ENCODE measurements around the gene COMMD7. TPM values are rescaled to one million over a fixed set of nuclear protein-coding genes. Genes with fewer than 3 reads are reported as not detected.

Gene COMMD7
- polyA plus RNA-seq (2013): 53.0 and 54.0 TPM in 2 replicates

- Histone ChIP-seq H2BK120ac (ENCODE audit: insufficient read depth, low read length, poor library complexity) (peak within 1 kb of the TSS; percentile 97), H3K27me3 (ENCODE audit: insufficient read depth, low read length) (no peaks in the 10 kb centered on the region), H2AFZ (ENCODE audit: insufficient read depth, low read length, poor library complexity) (peak within 1 kb of the TSS; percentile 98), H3K18ac (ENCODE audit: low read length) (peak within 1 kb of the TSS; percentile 88), H3K4me2 (ENCODE audit: low read length) (peak within 1 kb of the TSS; percentile 87), H2BK5ac (ENCODE audit: low read depth, low read length, poor library complexity) (peak within 1 kb of the TSS; percentile 80), H3K9me3 (ENCODE audit: insufficient read depth, low read depth, low read length) (no peaks in the 10 kb centered on the region), H3K23ac (ENCODE audit: low read length) (peak within 1 kb of the TSS; percentile 50), H3K79me1 (ENCODE audit: low read length) (peaks cover 21% of the 10 kb centered on the region), H3K4me1 (ENCODE audit: control insufficient read depth in 1 of 2, insufficient read depth in 2 of 2, low read length in 2 of 2) (peaks cover 14 to 23% of the 10 kb centered on the region in 2 experiments), H4K12ac (ENCODE audit: low read depth, low read length) (peak within 1 kb of the TSS; percentile 99), H3K27ac (ENCODE audit: low read depth, low read length) (peak within 1 kb of the TSS; percentile 62), H4K8ac (ENCODE audit: low read depth, low read length) (peak within 1 kb of the TSS; percentile 95), H3K14ac (ENCODE audit: low read length) (peak within 1 kb of the TSS; percentile 97), H3K9ac (ENCODE audit: low read length) (peak within 1 kb of the TSS; percentile 90), H3K4ac (ENCODE audit: low read depth, low read length) (peak within 1 kb of the TSS; percentile 100), H2BK12ac (ENCODE audit: low read length) (peak within 1 kb of the TSS; percentile 78), H3K79me2 (ENCODE audit: control insufficient read depth, insufficient read depth, low read length, poor library complexity) (peaks cover 12% of the 10 kb centered on the region), H2AK5ac (ENCODE audit: low read length) (peak within 1 kb of the TSS; percentile 94), H3K36me3 (ENCODE audit: control insufficient read depth in 1 of 2, insufficient read depth in 2 of 2, low read length in 2 of 2) (no peaks in the 10 kb centered on the region), H4K91ac (ENCODE audit: low read depth, low read length) (peak within 1 kb of the TSS; percentile 98), H3K4me3 (ENCODE audit: low read depth, low read length) (peak within 1 kb of the TSS; percentile 87)
- DNase-seq: peak; percentile 58 to 81
- WGBS (ENCODE audit: extremely low coverage, insufficient coverage, insufficient read length): no CpG with 5 or more reads among the region's 64 CpGs
Observed at GRCh38 chr20:32743237-32744112, at the start of gene COMMD7. COMMD7 (minus strand) TSS chr20:32743467; CDS start chr20:32743391, 76 bp downstream.

- no peak overlapping the region for H4K91ac ChIP-seq (ENCODE audit: low read depth, low read length)
- H3K23ac ChIP-seq (ENCODE audit: low read length): no peak overlapping the region
- no peak overlapping the region for H2AK5ac ChIP-seq (ENCODE audit: low read length)
Observed at GRCh38 chr20:32792731-32793458, 49.6 kb upstream of the COMMD7 start.

GRCh38 chr20:32792316-32792715 is 49.0 kb upstream of the COMMD7 start:
- H3K9ac ChIP-seq (ENCODE audit: low read length): no peak overlapping the region
- DNase-seq: no peak
- no peak overlapping the region for H2BK120ac ChIP-seq (ENCODE audit: insufficient read depth, low read length, poor library complexity)
- no CpG with 5 or more reads among the region's 3 CpGs for WGBS (ENCODE audit: extremely low coverage, insufficient coverage, insufficient read length)
- H3K4me2 ChIP-seq (ENCODE audit: low read length): no peak overlapping the region
- H3K4me3 ChIP-seq (ENCODE audit: low read depth, low read length): no peak overlapping the region
- no peak overlapping the region for H2BK12ac ChIP-seq (ENCODE audit: low read length)
- no peaks in the 10 kb centered on the region for H3K79me2 ChIP-seq (ENCODE audit: control insufficient read depth, insufficient read depth, low read length, poor library complexity)
- no peak overlapping the region for H4K91ac ChIP-seq (ENCODE audit: low read depth, low read length)
- H3K4ac ChIP-seq (ENCODE audit: low read depth, low read length): no peak overlapping the region
- no peak overlapping the region for H4K8ac ChIP-seq (ENCODE audit: low read depth, low read length)
- no peaks in the 10 kb centered on the region for H3K27me3 ChIP-seq (ENCODE audit: insufficient read depth, low read length)
- H3K4me1 ChIP-seq (ENCODE audit: control insufficient read depth in 1 of 2, insufficient read depth in 2 of 2, low read length in 2 of 2): peaks cover 4 to 5% of the 10 kb centered on the region in 2 experiments
- H3K14ac ChIP-seq (ENCODE audit: low read length): no peak overlapping the region
- no peak overlapping the region for H3K23ac ChIP-seq (ENCODE audit: low read length)
- peak overlapping the region; percentile 37 for H3K18ac ChIP-seq (ENCODE audit: low read length)
- peaks cover 42 to 59% of the 10 kb centered on the region in 2 experiments for H3K36me3 ChIP-seq (ENCODE audit: control insufficient read depth in 1 of 2, insufficient read depth in 2 of 2, low read length in 2 of 2)
- H3K9me3 ChIP-seq (ENCODE audit: insufficient read depth, low read depth, low read length): peaks cover 2% of the 10 kb centered on the region
- H2AK5ac ChIP-seq (ENCODE audit: low read length): no peak overlapping the region
- H3K79me1 ChIP-seq (ENCODE audit: low read length): no peaks in the 10 kb centered on the region
- no peak overlapping the region for H2AFZ ChIP-seq (ENCODE audit: insufficient read depth, low read length, poor library complexity)
- no peak overlapping the region for H3K27ac ChIP-seq (ENCODE audit: low read depth, low read length)
- H2BK5ac ChIP-seq (ENCODE audit: low read depth, low read length, poor library complexity): peak overlapping the region; percentile 3
- no peak overlapping the region for H4K12ac ChIP-seq (ENCODE audit: low read depth, low read length)

More at GRCh38 chr20:32792731-32793458, 49.6 kb upstream of the COMMD7 start:
- no peak overlapping the region for H3K27ac ChIP-seq (ENCODE audit: low read depth, low read length)
- no peaks in the 10 kb centered on the region for H3K79me2 ChIP-seq (ENCODE audit: control insufficient read depth, insufficient read depth, low read length, poor library complexity)
- H3K36me3 ChIP-seq (ENCODE audit: control insufficient read depth in 1 of 2, insufficient read depth in 2 of 2, low read length in 2 of 2): peaks cover 44 to 61% of the 10 kb centered on the region in 2 experiments
- H4K12ac ChIP-seq (ENCODE audit: low read depth, low read length): no peak overlapping the region
- H2BK12ac ChIP-seq (ENCODE audit: low read length): no peak overlapping the region
- peak overlapping the region; percentile 37 for H3K18ac ChIP-seq (ENCODE audit: low read length)
- no peak overlapping the region for H3K9ac ChIP-seq (ENCODE audit: low read length)
- H3K4ac ChIP-seq (ENCODE audit: low read depth, low read length): no peak overlapping the region
- H3K14ac ChIP-seq (ENCODE audit: low read length): no peak overlapping the region
- no peaks in the 10 kb centered on the region for H3K27me3 ChIP-seq (ENCODE audit: insufficient read depth, low read length)
- peaks cover 4 to 5% of the 10 kb centered on the region in 2 experiments for H3K4me1 ChIP-seq (ENCODE audit: control insufficient read depth in 1 of 2, insufficient read depth in 2 of 2, low read length in 2 of 2)
- peak overlapping the region; percentile 3 for H2BK5ac ChIP-seq (ENCODE audit: low read depth, low read length, poor library complexity)
- H3K79me1 ChIP-seq (ENCODE audit: low read length): no peaks in the 10 kb centered on the region
- no peak overlapping the region for H3K4me2 ChIP-seq (ENCODE audit: low read length)
- H3K9me3 ChIP-seq (ENCODE audit: insufficient read depth, low read depth, low read length): peaks cover 2% of the 10 kb centered on the region
- DNase-seq: no peak
- no peak overlapping the region for H4K8ac ChIP-seq (ENCODE audit: low read depth, low read length)
- H2BK120ac ChIP-seq (ENCODE audit: insufficient read depth, low read length, poor library complexity): no peak overlapping the region
- no CpG with 5 or more reads among the region's 13 CpGs for WGBS (ENCODE audit: extremely low coverage, insufficient coverage, insufficient read length)
- H3K4me3 ChIP-seq (ENCODE audit: low read depth, low read length): no peak overlapping the region
- no peak overlapping the region for H2AFZ ChIP-seq (ENCODE audit: insufficient read depth, low read length, poor library complexity)

GRCh38 chr20:32790751-32791057 is 47.4 kb upstream of the COMMD7 start:
- no peak for DNase-seq
- H3K23ac ChIP-seq (ENCODE audit: low read length): no peak overlapping the region
- WGBS (ENCODE audit: extremely low coverage, insufficient coverage, insufficient read length): no CpG with 5 or more reads among the region's 3 CpGs
- no peak overlapping the region for H2AFZ ChIP-seq (ENCODE audit: insufficient read depth, low read length, poor library complexity)
- no peak overlapping the region for H3K4ac ChIP-seq (ENCODE audit: low read depth, low read length)
- peaks cover 4 to 5% of the 10 kb centered on the region in 2 experiments for H3K4me1 ChIP-seq (ENCODE audit: control insufficient read depth in 1 of 2, insufficient read depth in 2 of 2, low read length in 2 of 2)
- no peaks in the 10 kb centered on the region for H3K79me2 ChIP-seq (ENCODE audit: control insufficient read depth, insufficient read depth, low read length, poor library complexity)
- no peak overlapping the region for H2BK5ac ChIP-seq (ENCODE audit: low read depth, low read length, poor library complexity)
- H4K12ac ChIP-seq (ENCODE audit: low read depth, low read length): no peak overlapping the region
- no peaks in the 10 kb centered on the region for H3K9me3 ChIP-seq (ENCODE audit: insufficient read depth, low read depth, low read length)
- H3K18ac ChIP-seq (ENCODE audit: low read length): no peak overlapping the region
- peaks cover 43 to 58% of the 10 kb centered on the region in 2 experiments for H3K36me3 ChIP-seq (ENCODE audit: control insufficient read depth in 1 of 2, insufficient read depth in 2 of 2, low read length in 2 of 2)
- H3K4me3 ChIP-seq (ENCODE audit: low read depth, low read length): no peak overlapping the region
- H4K91ac ChIP-seq (ENCODE audit: low read depth, low read length): no peak overlapping the region
- no peaks in the 10 kb centered on the region for H3K79me1 ChIP-seq (ENCODE audit: low read length)
- H3K27ac ChIP-seq (ENCODE audit: low read depth, low read length): no peak overlapping the region
- H3K14ac ChIP-seq (ENCODE audit: low read length): no peak overlapping the region
- H3K27me3 ChIP-seq (ENCODE audit: insufficient read depth, low read length): no peaks in the 10 kb centered on the region
- H2BK12ac ChIP-seq (ENCODE audit: low read length): no peak overlapping the region
- H2BK120ac ChIP-seq (ENCODE audit: insufficient read depth, low read length, poor library complexity): no peak overlapping the region
- no peak overlapping the region for H2AK5ac ChIP-seq (ENCODE audit: low read length)
- H3K4me2 ChIP-seq (ENCODE audit: low read length): no peak overlapping the region
- H4K8ac ChIP-seq (ENCODE audit: low read depth, low read length): no peak overlapping the region
- no peak overlapping the region for H3K9ac ChIP-seq (ENCODE audit: low read length)
